ENCODE results near the gene AGBL1.

The AGBL1 gene

GRCh38 chr15:86154705-86155104, 75.0 kb downstream of the AGBL1 start:
- no peak overlapping the region for H2BK12ac ChIP-seq (ENCODE audit: low read length in 2 of 2)
- no peaks in the 10 kb centered on the region for H3K9me3 ChIP-seq (ENCODE audit: control insufficient read depth, low read length)
- no peak overlapping the region for H3K27ac ChIP-seq (ENCODE audit: low read length, poor library complexity, severe bottlenecking)
- DNase-seq, result no peak
- H2BK5ac ChIP-seq (ENCODE audit: low read depth, low read length, poor library complexity, severe bottlenecking), result no peak overlapping the region
- H2BK15ac ChIP-seq (ENCODE audit: low read depth, poor library complexity, severe bottlenecking), result no peak overlapping the region
- no peak overlapping the region for H2AFZ ChIP-seq (ENCODE audit: low read depth, low read length)
- WGBS, result 0% methylated on average over 1 of the region's 1 CpG
- no peak overlapping the region for H4K8ac ChIP-seq (ENCODE audit: low read length)
- no peak overlapping the region for H3K4ac ChIP-seq (ENCODE audit: low read depth in 1 of 2, low read length in 2 of 2)
- H3K14ac ChIP-seq (ENCODE audit: low read length in 2 of 2), result no peak overlapping the region
- no peaks in the 10 kb centered on the region for H3K36me3 ChIP-seq (ENCODE audit: control insufficient read depth in 1 of 2, insufficient read depth in 2 of 2, low read depth in 1 of 2, low read length in 2 of 2)
- H2BK120ac ChIP-seq (ENCODE audit: low read depth, low read length), result no peak overlapping the region
- H3K4me1 ChIP-seq (ENCODE audit: control insufficient read depth, insufficient read depth, low read depth, low read length), result no peaks in the 10 kb centered on the region
- H3K79me1 ChIP-seq (replicated peaks; ENCODE audit: low read length, poor library complexity, severe bottlenecking), result no peaks in the 10 kb centered on the region
- H2AK5ac ChIP-seq (ENCODE audit: low read length, severe bottlenecking), result no peak overlapping the region
- no peak overlapping the region for H3K4me2 ChIP-seq (ENCODE audit: low read length, poor library complexity, severe bottlenecking)
- H3K9ac ChIP-seq (ENCODE audit: low read length), result no peak overlapping the region
- peaks cover 0 to 5% of the 10 kb centered on the region in 2 experiments for H3K27me3 ChIP-seq (ENCODE audit: control insufficient read depth in 1 of 2, insufficient read depth in 1 of 2, low read length in 2 of 2)
- H4K91ac ChIP-seq (ENCODE audit: low read length), result no peak overlapping the region
- no peak overlapping the region for H3K18ac ChIP-seq (ENCODE audit: low read depth in 1 of 2, low read length in 2 of 2)
- no peak overlapping the region for H3K23ac ChIP-seq (ENCODE audit: low read length in 2 of 2)
- H3K4me3 ChIP-seq (ENCODE audit: insufficient read depth in 1 of 2, low read depth in 1 of 2, low read length in 2 of 2), result no peak overlapping the region

- H2BK5ac ChIP-seq (ENCODE audit: low read depth, low read length, poor library complexity, severe bottlenecking), result no peak overlapping the region
- no peak overlapping the region for H2BK120ac ChIP-seq (ENCODE audit: low read depth, low read length)
- H3K4me1 ChIP-seq (ENCODE audit: control insufficient read depth, insufficient read depth, low read depth, low read length), result no peaks in the 10 kb centered on the region
- no peak overlapping the region for H3K4me2 ChIP-seq (ENCODE audit: low read length, poor library complexity, severe bottlenecking)
- no peak overlapping the region for H3K14ac ChIP-seq (ENCODE audit: low read length in 2 of 2)
- no peak overlapping the region for H3K4ac ChIP-seq (ENCODE audit: low read depth in 1 of 2, low read length in 2 of 2)
- H4K8ac ChIP-seq (ENCODE audit: low read length), result no peak overlapping the region
- H3K27me3 ChIP-seq (ENCODE audit: control insufficient read depth in 1 of 2, insufficient read depth in 1 of 2, low read length in 2 of 2), result peaks cover 0 to 5% of the 10 kb centered on the region in 2 experiments
- H3K27ac ChIP-seq (ENCODE audit: low read length, poor library complexity, severe bottlenecking), result no peak overlapping the region
- no peak overlapping the region for H2AK5ac ChIP-seq (ENCODE audit: low read length, severe bottlenecking)
- no peak for DNase-seq
- no peak overlapping the region for H3K18ac ChIP-seq (ENCODE audit: low read depth in 1 of 2, low read length in 2 of 2)
- no peaks in the 10 kb centered on the region for H3K79me1 ChIP-seq (replicated peaks; ENCODE audit: low read length, poor library complexity, severe bottlenecking)
- no peak overlapping the region for H2BK12ac ChIP-seq (ENCODE audit: low read length in 2 of 2)
- no peak overlapping the region for H3K23ac ChIP-seq (ENCODE audit: low read length in 2 of 2)
- H3K9ac ChIP-seq (ENCODE audit: low read length), result no peak overlapping the region
- no peak overlapping the region for H4K91ac ChIP-seq (ENCODE audit: low read length)
- no peaks in the 10 kb centered on the region for H3K9me3 ChIP-seq (ENCODE audit: control insufficient read depth, low read length)
- no peak overlapping the region for H2BK15ac ChIP-seq (ENCODE audit: low read depth, poor library complexity, severe bottlenecking)
- H2AFZ ChIP-seq (ENCODE audit: low read depth, low read length), result no peak overlapping the region
- no CpG with 5 or more reads among the region's 3 CpGs for WGBS
- H3K4me3 ChIP-seq (ENCODE audit: insufficient read depth in 1 of 2, low read depth in 1 of 2, low read length in 2 of 2), result no peak overlapping the region
- no peaks in the 10 kb centered on the region for H3K36me3 ChIP-seq (ENCODE audit: control insufficient read depth in 1 of 2, insufficient read depth in 2 of 2, low read depth in 1 of 2, low read length in 2 of 2)
Measured at GRCh38 chr15:86155551-86155950, 75.9 kb downstream of the AGBL1 start.

GRCh38 chr15:86157606-86158293, 78.1 kb downstream of the AGBL1 start:
- no peak for DNase-seq
- Histone ChIP-seq H4K8ac (ENCODE audit: low read length) (no peak overlapping the region), H3K4me2 (ENCODE audit: low read length, poor library complexity, severe bottlenecking) (no peak overlapping the region), H3K4me3 (ENCODE audit: insufficient read depth in 1 of 2, low read depth in 1 of 2, low read length in 2 of 2) (no peak overlapping the region), H2BK12ac (ENCODE audit: low read length in 2 of 2) (no peak overlapping the region), H3K23ac (ENCODE audit: low read length in 2 of 2) (no peak overlapping the region), H3K36me3 (ENCODE audit: control insufficient read depth in 1 of 2, insufficient read depth in 2 of 2, low read depth in 1 of 2, low read length in 2 of 2) (no peaks in the 10 kb centered on the region), H3K9me3 (ENCODE audit: control insufficient read depth, low read length) (no peaks in the 10 kb centered on the region), H2AK5ac (ENCODE audit: low read length, severe bottlenecking) (no peak overlapping the region), H3K18ac (ENCODE audit: low read depth in 1 of 2, low read length in 2 of 2) (no peak overlapping the region), H3K27me3 (ENCODE audit: control insufficient read depth in 1 of 2, insufficient read depth in 1 of 2, low read length in 2 of 2) (peaks cover 0 to 5% of the 10 kb centered on the region in 2 experiments), H3K14ac (ENCODE audit: low read length in 2 of 2) (no peak overlapping the region), H3K79me1 (replicated peaks; ENCODE audit: low read length, poor library complexity, severe bottlenecking) (no peaks in the 10 kb centered on the region), H4K91ac (ENCODE audit: low read length) (no peak overlapping the region), H2AFZ (ENCODE audit: low read depth, low read length) (no peak overlapping the region), H2BK120ac (ENCODE audit: low read depth, low read length) (no peak overlapping the region), H3K4ac (ENCODE audit: low read depth in 1 of 2, low read length in 2 of 2) (no peak overlapping the region), H3K9ac (ENCODE audit: low read length) (no peak overlapping the region), H3K4me1 (ENCODE audit: control insufficient read depth, insufficient read depth, low read depth, low read length) (no peaks in the 10 kb centered on the region), H3K27ac (ENCODE audit: low read length, poor library complexity, severe bottlenecking) (no peak overlapping the region), H2BK5ac (ENCODE audit: low read depth, low read length, poor library complexity, severe bottlenecking) (no peak overlapping the region), H2BK15ac (ENCODE audit: low read depth, poor library complexity, severe bottlenecking) (no peak overlapping the region)
- WGBS, result 83% methylated on average over 6 of the region's 6 CpGs

- WGBS, result 91% methylated on average over 3 of the region's 3 CpGs
- Histone ChIP-seq H2BK15ac (ENCODE audit: low read depth, poor library complexity, severe bottlenecking) (no peak overlapping the region), H3K36me3 (ENCODE audit: control insufficient read depth in 1 of 2, insufficient read depth in 2 of 2, low read depth in 1 of 2, low read length in 2 of 2) (no peaks in the 10 kb centered on the region), H2AFZ (ENCODE audit: low read depth, low read length) (no peak overlapping the region), H2AK5ac (ENCODE audit: low read length, severe bottlenecking) (no peak overlapping the region), H3K23ac (ENCODE audit: low read length in 2 of 2) (no peak overlapping the region), H3K79me1 (replicated peaks; ENCODE audit: low read length, poor library complexity, severe bottlenecking) (no peaks in the 10 kb centered on the region), H2BK12ac (ENCODE audit: low read length in 2 of 2) (no peak overlapping the region), H2BK120ac (ENCODE audit: low read depth, low read length) (no peak overlapping the region), H2BK5ac (ENCODE audit: low read depth, low read length, poor library complexity, severe bottlenecking) (no peak overlapping the region), H3K18ac (ENCODE audit: low read depth in 1 of 2, low read length in 2 of 2) (no peak overlapping the region), H3K4me1 (ENCODE audit: control insufficient read depth, insufficient read depth, low read depth, low read length) (no peaks in the 10 kb centered on the region), H4K8ac (ENCODE audit: low read length) (no peak overlapping the region), H3K4ac (ENCODE audit: low read depth in 1 of 2, low read length in 2 of 2) (no peak overlapping the region), H3K9ac (ENCODE audit: low read length) (no peak overlapping the region), H3K9me3 (ENCODE audit: control insufficient read depth, low read length) (no peaks in the 10 kb centered on the region), H3K27me3 (ENCODE audit: control insufficient read depth in 1 of 2, insufficient read depth in 1 of 2, low read length in 2 of 2) (peaks cover 0 to 5% of the 10 kb centered on the region in 2 experiments), H3K4me3 (ENCODE audit: insufficient read depth in 1 of 2, low read depth in 1 of 2, low read length in 2 of 2) (no peak overlapping the region), H3K27ac (ENCODE audit: low read length, poor library complexity, severe bottlenecking) (no peak overlapping the region), H3K14ac (ENCODE audit: low read length in 2 of 2) (no peak overlapping the region), H3K4me2 (ENCODE audit: low read length, poor library complexity, severe bottlenecking) (no peak overlapping the region), H4K91ac (ENCODE audit: low read length) (no peak overlapping the region)
- no peak for DNase-seq
Measured at GRCh38 chr15:86159468-86159867, 79.8 kb downstream of the AGBL1 start.

All from mesenchymal stem cell (in vitro differentiated cells and primary cell).